ENCODE results near the gene CCIN. TPM values are rescaled to one million over a fixed set of nuclear protein-coding genes. Genes with fewer than 3 reads are reported as not detected.

The CCIN gene
- not detected for total RNA-seq

DNA sequence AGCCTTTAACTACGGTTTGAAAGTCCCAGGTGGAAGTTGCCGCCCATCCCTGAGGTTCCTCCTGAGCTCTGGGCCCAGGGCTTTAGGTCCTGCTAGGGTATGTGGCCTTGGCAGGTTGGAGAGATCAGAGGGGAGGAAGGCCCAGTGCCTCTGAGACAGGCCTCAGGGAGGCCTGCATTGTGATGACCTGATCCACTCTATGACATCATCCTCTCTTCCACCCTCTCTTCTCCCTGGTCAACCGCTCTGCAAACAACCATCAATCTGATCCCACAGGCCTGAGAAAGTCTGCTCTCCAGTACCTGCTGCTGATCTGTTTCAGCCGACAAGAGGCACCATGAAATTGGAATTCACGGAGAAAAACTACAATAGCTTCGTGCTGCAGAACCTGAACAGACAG lies at the start of gene CCIN:
Gene CCIN (plus strand): TSS at position 223 of the 400 bp plus-strand sequence. CDS start 115 bp downstream, at position 338.
- in situ Hi-C loops (cut with MboI; ENCODE audit: low pct_ligation_motif_present in 1 of 4, low pct_unique_long_range_greater_than_20kb in 1 of 4, low sequenced_read_pairs in 3 of 4), result loop anchor here (5.0 to 25.0 kb wide), 3 partner anchors 64 to 132 kb away; partner anchors contain the start of gene RECK (in 1 of the 4)
- intact Hi-C loops (cut with DNase I; ENCODE audit: low total_unique reads), result no loop called here
- Histone ChIP-seq H3K36me3 (no peaks in the 10 kb centered on the region), H3K4me3 (no peak within 1 kb of the TSS), H3K27ac (no peak within 1 kb of the TSS), H3K27me3 (no peaks in the 10 kb centered on the region), H3K4me1 (peaks cover 0 to 22% (median 11%) of the 10 kb centered on the region in 4 donors), H3K9me3 (no peaks in the 10 kb centered on the region)
- no peak for DNase-seq
- WGBS, 2 donors (ENCODE audit: low coverage in 1 of 2), result 81 to 90% methylated on average over 2 to 6 of the region's 6 CpGs
- TF ChIP-seq EP300 (IDR thresholded peaks at IDR 0.05; ENCODE audit: low read depth) (no peak), POLR2A (IDR thresholded peaks at IDR 0.05) (no peak), POLR2AphosphoS5 (IDR thresholded peaks at IDR 0.05) (no peak)
- TF ChIP-seq, protein P1, sequence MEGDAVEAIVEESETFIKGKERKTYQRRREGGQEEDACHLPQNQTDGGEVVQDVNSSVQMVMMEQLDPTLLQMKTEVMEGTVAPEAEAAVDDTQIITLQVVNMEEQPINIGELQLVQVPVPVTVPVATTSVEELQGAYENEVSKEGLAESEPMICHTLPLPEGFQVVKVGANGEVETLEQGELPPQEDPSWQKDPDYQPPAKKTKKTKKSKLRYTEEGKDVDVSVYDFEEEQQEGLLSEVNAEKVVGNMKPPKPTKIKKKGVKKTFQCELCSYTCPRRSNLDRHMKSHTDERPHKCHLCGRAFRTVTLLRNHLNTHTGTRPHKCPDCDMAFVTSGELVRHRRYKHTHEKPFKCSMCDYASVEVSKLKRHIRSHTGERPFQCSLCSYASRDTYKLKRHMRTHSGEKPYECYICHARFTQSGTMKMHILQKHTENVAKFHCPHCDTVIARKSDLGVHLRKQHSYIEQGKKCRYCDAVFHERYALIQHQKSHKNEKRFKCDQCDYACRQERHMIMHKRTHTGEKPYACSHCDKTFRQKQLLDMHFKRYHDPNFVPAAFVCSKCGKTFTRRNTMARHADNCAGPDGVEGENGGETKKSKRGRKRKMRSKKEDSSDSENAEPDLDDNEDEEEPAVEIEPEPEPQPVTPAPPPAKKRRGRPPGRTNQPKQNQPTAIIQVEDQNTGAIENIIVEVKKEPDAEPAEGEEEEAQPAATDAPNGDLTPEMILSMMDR (IDR thresholded peaks at IDR 0.05), result no peak

DNA sequence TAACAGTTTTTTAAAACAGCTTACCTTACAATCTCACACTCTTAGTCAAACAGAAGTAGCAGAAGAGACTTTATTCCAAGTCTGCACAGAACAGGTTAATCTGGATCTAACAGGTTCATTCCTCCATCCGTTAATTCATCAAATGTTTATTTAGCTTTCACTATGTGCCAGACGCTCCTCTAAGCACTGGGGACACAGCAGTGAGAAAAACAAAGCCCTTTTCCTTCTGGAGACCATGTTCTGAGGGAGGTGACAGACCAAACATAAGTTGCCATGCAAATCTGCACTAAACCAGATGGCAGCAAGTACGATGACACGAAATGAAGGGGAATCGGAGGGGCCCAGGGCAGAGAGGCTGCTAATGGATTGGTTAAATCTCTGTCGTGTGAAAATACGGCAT lies 49.7 kb upstream of the CCIN start:
- WGBS, 2 donors (ENCODE audit: low coverage in 1 of 2), result 49 to 75% methylated on average over 7 of the region's 7 CpGs
- Histone ChIP-seq H3K27ac (no peak overlapping the region), H3K4me3 (no peak overlapping the region), H3K36me3 (no peaks in the 10 kb centered on the region), H3K27me3 (no peaks in the 10 kb centered on the region), H3K4me1 (peaks cover 0 to 1% (median 0%) of the 10 kb centered on the region in 4 donors), H3K9me3 (no peaks in the 10 kb centered on the region)
- no peak for DNase-seq
- no peak for TF ChIP-seq POLR2A (IDR thresholded peaks at IDR 0.05)
- TF ChIP-seq, protein P1 (IDR thresholded peaks at IDR 0.05), result no peak
- TF ChIP-seq EP300 (IDR thresholded peaks at IDR 0.05; ENCODE audit: low read depth), result no peak
- TF ChIP-seq POLR2AphosphoS5 (IDR thresholded peaks at IDR 0.05), result no peak
- in situ Hi-C loops (cut with MboI; ENCODE audit: low pct_ligation_motif_present in 1 of 4, low pct_unique_long_range_greater_than_20kb in 1 of 4, low sequenced_read_pairs in 3 of 4), result no loop called here
- intact Hi-C loops (cut with DNase I; ENCODE audit: low total_unique reads), result no loop called here

DNA sequence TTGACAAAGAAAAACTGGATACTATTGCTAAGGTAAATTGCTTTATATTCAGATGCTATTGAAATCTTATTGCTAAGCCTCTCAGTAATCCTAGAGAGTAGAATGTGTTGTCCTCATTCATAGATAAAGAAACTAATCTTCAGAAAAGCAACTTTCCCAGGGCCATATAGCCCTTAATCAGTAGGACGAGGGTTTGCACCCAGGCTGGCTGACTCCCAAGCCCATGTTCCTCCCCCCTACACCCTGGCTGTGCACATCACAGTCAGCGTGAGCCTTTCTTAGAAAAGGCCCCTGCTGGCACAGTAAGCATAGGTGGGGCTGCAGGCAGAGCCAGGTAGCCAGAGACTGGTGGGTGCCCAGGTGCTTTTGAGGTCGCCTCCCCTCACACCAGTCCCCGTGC lies 48.5 kb upstream of the CCIN start:
- Histone ChIP-seq H3K9me3 (no peaks in the 10 kb centered on the region), H3K27ac (no peak overlapping the region), H3K27me3 (no peaks in the 10 kb centered on the region), H3K4me1 (peaks cover 0 to 14% (median 10%) of the 10 kb centered on the region in 4 donors), H3K4me3 (no peak overlapping the region), H3K36me3 (no peaks in the 10 kb centered on the region)
- intact Hi-C loops (cut with DNase I; ENCODE audit: low total_unique reads) (no loop called here), in situ Hi-C loops (cut with MboI; ENCODE audit: low pct_ligation_motif_present in 1 of 4, low pct_unique_long_range_greater_than_20kb in 1 of 4, low sequenced_read_pairs in 3 of 4) (no loop called here)
- WGBS, 2 donors (ENCODE audit: low coverage in 1 of 2), result 50 to 69% methylated on average over 1 to 4 of the region's 4 CpGs
- no peak for DNase-seq
- TF ChIP-seq POLR2A (IDR thresholded peaks at IDR 0.05), result no peak
- no peak for TF ChIP-seq EP300 (IDR thresholded peaks at IDR 0.05; ENCODE audit: low read depth)
- TF ChIP-seq, protein P1 (IDR thresholded peaks at IDR 0.05), result no peak
- TF ChIP-seq POLR2AphosphoS5 (IDR thresholded peaks at IDR 0.05), result no peak

DNA sequence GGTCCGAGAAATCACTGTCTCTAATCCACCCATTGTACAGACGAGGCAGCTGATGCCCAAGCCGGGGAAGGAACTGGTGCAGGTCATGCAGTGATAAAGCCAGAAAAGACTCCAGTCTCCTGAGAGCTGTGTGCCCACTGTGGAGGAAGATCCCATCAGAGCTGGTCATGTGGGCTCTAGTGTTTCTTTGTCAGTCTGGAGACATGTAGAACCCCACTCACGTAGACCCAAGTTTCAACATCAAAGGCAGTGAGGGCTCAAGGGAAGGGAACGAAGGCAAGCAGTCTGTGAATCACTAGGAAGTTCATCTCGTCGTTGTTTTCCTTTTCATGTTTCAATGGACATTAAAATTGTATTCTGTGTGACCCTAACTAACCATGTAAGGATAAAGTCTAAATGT lies 47.2 kb upstream of the CCIN start:
- Histone ChIP-seq H3K27me3 (no peaks in the 10 kb centered on the region), H3K36me3 (no peaks in the 10 kb centered on the region), H3K4me1 (peaks cover 0 to 23% (median 19%) of the 10 kb centered on the region in 4 donors), H3K4me3 (no peak overlapping the region), H3K9me3 (no peaks in the 10 kb centered on the region), H3K27ac (no peak overlapping the region)
- TF ChIP-seq EP300 (IDR thresholded peaks at IDR 0.05; ENCODE audit: low read depth) (no peak), POLR2A (IDR thresholded peaks at IDR 0.05) (no peak), POLR2AphosphoS5 (IDR thresholded peaks at IDR 0.05) (no peak)
- TF ChIP-seq, protein P1 (IDR thresholded peaks at IDR 0.05), result no peak
- in situ Hi-C loops (cut with MboI; ENCODE audit: low pct_ligation_motif_present in 1 of 4, low pct_unique_long_range_greater_than_20kb in 1 of 4, low sequenced_read_pairs in 3 of 4) (no loop called here), intact Hi-C loops (cut with DNase I; ENCODE audit: low total_unique reads) (no loop called here)
- WGBS, 2 donors (ENCODE audit: low coverage in 1 of 2), result 90 to 97% methylated on average over 4 to 7 of the region's 7 CpGs
- no peak for DNase-seq

Data from transverse colon (tissue), 4 donors.